ENCODE measurements around the gene CYLD.

CYLD gene

DNA sequence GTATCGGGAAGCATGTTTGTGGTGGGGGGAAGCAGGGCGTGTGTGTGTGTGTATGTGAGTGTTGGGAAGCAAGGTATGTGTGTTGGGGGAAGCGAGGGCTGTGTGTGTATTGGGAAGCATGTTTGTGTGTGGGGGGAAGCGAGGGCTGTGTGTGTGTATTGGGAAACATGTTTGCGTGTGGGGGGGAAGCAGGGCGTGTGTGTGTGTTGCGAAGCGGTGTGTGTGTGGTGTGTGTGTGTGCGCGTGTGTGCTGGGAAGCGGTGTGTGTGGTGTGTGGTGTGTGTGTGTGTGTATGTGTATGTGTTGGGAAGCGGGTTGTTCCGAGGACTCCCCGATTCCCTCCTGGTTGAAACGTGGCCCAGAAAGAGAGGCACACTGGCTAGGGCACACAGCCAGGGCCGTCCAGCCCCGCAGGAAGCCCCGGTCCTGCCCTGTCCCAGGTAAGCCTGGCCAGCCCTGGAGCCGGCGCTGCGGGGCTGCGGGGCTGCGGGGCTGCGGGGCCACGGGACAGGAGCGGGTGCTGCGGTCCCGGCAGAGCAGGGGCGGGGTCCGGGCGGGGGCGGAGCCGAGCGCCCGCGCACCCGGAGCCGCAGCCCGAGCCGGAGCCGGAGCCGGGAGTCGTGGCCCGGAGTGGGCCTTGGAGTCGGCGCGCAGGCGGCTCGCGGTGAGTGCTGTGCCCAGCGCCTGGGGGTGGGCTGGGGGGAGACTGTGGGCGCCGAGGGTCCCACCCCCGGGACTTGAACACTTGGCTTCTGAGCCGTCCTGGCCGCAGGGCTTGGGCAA is 48.7 kb upstream of the CYLD start, which contains the start of gene NOD2 (continued):
- TF ChIP-seq ZNF19 (tag by site-specific recombination; IDR thresholded peaks at IDR 0.05; ENCODE audit: low read depth) (no peak), ZNF394 (tag by site-specific recombination; IDR thresholded peaks at IDR 0.05; ENCODE audit: borderline replicate concordance) (no peak), ZFP41 (tag by site-specific recombination; IDR thresholded peaks at IDR 0.05; ENCODE audit: borderline replicate concordance) (no peak), ZNF324 (tag by site-specific recombination; IDR thresholded peaks at IDR 0.05) (no peak), ZSCAN23 (tag by site-specific recombination; IDR thresholded peaks at IDR 0.05) (no peak), ZNF37A (tag by site-specific recombination; IDR thresholded peaks at IDR 0.05) (no peak)
- TF ChIP-seq, protein P1, sequence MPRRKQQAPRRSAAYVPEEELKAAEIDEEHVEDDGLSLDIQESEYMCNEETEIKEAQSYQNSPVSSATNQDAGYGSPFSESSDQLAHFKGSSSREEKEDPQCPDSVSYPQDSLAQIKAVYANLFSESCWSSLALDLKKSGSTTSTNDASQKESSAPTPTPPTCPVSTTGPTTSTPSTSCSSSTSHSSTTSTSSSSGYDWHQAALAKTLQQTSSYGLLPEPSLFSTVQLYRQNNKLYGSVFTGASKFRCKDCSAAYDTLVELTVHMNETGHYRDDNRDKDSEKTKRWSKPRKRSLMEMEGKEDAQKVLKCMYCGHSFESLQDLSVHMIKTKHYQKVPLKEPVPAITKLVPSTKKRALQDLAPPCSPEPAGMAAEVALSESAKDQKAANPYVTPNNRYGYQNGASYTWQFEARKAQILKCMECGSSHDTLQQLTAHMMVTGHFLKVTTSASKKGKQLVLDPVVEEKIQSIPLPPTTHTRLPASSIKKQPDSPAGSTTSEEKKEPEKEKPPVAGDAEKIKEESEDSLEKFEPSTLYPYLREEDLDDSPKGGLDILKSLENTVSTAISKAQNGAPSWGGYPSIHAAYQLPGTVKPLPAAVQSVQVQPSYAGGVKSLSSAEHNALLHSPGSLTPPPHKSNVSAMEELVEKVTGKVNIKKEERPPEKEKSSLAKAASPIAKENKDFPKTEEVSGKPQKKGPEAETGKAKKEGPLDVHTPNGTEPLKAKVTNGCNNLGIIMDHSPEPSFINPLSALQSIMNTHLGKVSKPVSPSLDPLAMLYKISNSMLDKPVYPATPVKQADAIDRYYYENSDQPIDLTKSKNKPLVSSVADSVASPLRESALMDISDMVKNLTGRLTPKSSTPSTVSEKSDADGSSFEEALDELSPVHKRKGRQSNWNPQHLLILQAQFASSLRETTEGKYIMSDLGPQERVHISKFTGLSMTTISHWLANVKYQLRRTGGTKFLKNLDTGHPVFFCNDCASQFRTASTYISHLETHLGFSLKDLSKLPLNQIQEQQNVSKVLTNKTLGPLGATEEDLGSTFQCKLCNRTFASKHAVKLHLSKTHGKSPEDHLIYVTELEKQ (tag by site-specific recombination; IDR thresholded peaks at IDR 0.05; ENCODE audit: borderline replicate concordance) = no peak

GRCh38 chr16:50694206-50694605 is 47.7 kb upstream of the CYLD start:
- H3K36me3 ChIP-seq (ENCODE audit: control insufficient read depth in 2 of 2, insufficient read depth in 1 of 2, low read length in 2 of 2) = no peaks in the 10 kb centered on the region
- ChIA-PET CTCF (interaction anchor here (0.5 to 1.2 kb wide), 2 partner anchors 29 to 150 kb away, joined by 3 to 4 read pairs; no protein-coding TSS in a partner anchor), POLR2A (no interaction called here)
- H3K9me3 ChIP-seq (ENCODE audit: control insufficient read depth, insufficient read depth, low read depth, low read length) = no peaks in the 10 kb centered on the region
- H3K4me3 ChIP-seq (ENCODE audit: low read depth, low read length) = no peak overlapping the region
- H3K27ac ChIP-seq (ENCODE audit: extremely low read depth, low read depth, low read length) = no peak overlapping the region
- H3K4me1 ChIP-seq (ENCODE audit: control insufficient read depth, insufficient read depth, low read length) = no peaks in the 10 kb centered on the region
- TF ChIP-seq ZNF121 (tag by site-specific recombination; IDR thresholded peaks at IDR 0.05) (no peak), ZNF560 (tag by site-specific recombination; IDR thresholded peaks at IDR 0.05; ENCODE audit: borderline replicate concordance) (no peak), ZBTB10 (tag by site-specific recombination; IDR thresholded peaks at IDR 0.05) (no peak), ZNF791 (tag by site-specific recombination; IDR thresholded peaks at IDR 0.05) (no peak), GLIS1 (tag by site-specific recombination; IDR thresholded peaks at IDR 0.05) (no peak), ZNF133 (tag by site-specific recombination; IDR thresholded peaks at IDR 0.05) (no peak), HIC1 (tag by site-specific recombination; IDR thresholded peaks at IDR 0.05) (no peak), ZNF146 (tag by site-specific recombination; IDR thresholded peaks at IDR 0.05) (no peak), ZNF302 (tag by site-specific recombination; IDR thresholded peaks at IDR 0.05; ENCODE audit: low read depth) (no peak), ZNF398 (tag by site-specific recombination; IDR thresholded peaks at IDR 0.05) (no peak), TRIM28 (IDR thresholded peaks at IDR 0.05; ENCODE audit: borderline replicate concordance, low read length) (no peak), ZNF747 (tag by site-specific recombination; IDR thresholded peaks at IDR 0.05) (no peak)
- TF ChIP-seq, protein P2, sequence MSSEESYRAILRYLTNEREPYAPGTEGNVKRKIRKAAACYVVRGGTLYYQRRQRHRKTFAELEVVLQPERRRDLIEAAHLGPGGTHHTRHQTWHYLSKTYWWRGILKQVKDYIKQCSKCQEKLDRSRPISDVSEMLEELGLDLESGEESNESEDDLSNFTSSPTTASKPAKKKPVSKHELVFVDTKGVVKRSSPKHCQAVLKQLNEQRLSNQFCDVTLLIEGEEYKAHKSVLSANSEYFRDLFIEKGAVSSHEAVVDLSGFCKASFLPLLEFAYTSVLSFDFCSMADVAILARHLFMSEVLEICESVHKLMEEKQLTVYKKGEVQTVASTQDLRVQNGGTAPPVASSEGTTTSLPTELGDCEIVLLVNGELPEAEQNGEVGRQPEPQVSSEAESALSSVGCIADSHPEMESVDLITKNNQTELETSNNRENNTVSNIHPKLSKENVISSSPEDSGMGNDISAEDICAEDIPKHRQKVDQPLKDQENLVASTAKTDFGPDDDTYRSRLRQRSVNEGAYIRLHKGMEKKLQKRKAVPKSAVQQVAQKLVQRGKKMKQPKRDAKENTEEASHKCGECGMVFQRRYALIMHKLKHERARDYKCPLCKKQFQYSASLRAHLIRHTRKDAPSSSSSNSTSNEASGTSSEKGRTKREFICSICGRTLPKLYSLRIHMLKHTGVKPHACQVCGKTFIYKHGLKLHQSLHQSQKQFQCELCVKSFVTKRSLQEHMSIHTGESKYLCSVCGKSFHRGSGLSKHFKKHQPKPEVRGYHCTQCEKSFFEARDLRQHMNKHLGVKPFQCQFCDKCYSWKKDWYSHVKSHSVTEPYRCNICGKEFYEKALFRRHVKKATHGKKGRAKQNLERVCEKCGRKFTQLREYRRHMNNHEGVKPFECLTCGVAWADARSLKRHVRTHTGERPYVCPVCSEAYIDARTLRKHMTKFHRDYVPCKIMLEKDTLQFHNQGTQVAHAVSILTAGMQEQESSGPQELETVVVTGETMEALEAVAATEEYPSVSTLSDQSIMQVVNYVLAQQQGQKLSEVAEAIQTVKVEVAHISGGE (tag by site-specific recombination; conservative IDR thresholded peaks at IDR 0.05; ENCODE audit: low read depth) = no peak
- TF ChIP-seq, protein P3, sequence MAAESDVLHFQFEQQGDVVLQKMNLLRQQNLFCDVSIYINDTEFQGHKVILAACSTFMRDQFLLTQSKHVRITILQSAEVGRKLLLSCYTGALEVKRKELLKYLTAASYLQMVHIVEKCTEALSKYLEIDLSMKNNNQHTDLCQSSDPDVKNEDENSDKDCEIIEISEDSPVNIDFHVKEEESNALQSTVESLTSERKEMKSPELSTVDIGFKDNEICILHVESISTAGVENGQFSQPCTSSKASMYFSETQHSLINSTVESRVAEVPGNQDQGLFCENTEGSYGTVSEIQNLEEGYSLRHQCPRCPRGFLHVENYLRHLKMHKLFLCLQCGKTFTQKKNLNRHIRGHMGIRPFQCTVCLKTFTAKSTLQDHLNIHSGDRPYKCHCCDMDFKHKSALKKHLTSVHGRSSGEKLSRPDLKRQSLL (tag by site-specific recombination; IDR thresholded peaks at IDR 0.05) = no peak

Data from HEK293 (cell line).